SHP77 treated with DMSO at 0.1 percent for 48 hours (cell line): ENCODE measurements around the gene VOPP1.
A peak's percentile ranks its signal among the peaks of the same experiment; 100 is the strongest.

Experiments used
- DNase-seq: peaks from one replicate; lab custom pipeline; 2025; lab: John Stamatoyannopoulos, UW

The VOPP1 gene

DNA sequence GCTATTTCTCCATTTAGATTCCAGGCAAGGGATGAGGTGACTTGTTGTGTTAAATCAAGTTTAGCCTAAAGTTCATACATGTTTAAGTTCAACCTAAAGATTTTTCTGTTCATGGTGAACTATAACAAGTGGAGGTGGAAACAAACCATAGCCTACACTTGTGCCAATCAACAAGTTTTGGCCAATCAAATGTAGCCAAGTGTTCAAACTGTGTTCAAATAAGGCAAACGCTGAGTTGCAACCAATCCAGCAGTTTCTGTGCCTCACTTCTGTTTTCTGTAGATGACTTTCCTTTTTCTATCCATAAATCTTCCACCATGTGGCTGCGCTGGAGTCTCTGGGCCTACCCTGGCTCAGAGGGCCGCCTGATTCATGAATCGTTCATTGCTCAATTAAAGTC, 4.5 kb upstream of the VOPP1 start:
- no peak for DNase-seq

DNA sequence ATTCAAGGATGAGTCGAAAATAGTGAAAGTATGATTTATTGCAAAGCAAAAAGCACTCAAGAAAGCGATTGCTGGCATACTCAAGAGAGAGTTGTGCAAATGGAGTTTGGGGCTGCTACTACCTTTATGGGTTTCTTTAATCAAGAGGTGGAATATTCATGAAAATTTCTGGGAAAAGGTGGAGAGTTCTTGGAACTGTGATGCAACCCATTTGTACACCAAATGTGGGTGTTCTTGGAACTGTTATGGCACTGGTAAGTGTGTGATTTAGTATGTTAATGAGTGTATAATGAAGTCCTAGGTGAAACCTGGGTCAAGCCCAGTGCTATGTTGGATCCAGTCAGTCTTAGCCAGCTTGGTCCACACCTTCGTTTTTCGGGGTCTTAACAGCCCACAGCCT, 3.4 kb upstream of the VOPP1 start:
- no peak for DNase-seq

DNA sequence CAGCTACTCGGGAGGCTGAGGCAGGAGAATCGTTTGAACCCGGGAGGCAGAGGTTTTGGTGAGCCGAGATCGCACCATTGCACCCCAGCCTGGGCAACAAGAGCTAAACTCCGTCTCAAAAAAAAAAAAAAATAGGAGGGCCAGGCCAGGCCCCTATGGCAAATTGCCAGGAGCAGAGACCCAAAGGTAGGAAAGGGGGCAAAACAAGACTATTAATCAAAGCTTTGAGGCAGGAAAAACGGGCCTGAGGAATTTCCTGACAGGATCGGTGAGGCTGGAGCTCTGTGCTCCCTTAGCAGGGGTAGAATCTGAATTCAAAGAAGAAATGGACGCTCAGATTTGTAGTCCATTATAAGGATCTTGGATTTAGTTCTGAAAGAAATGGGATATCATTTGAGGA, 2.8 kb upstream of the VOPP1 start:
- DNase-seq: no peak

DNA sequence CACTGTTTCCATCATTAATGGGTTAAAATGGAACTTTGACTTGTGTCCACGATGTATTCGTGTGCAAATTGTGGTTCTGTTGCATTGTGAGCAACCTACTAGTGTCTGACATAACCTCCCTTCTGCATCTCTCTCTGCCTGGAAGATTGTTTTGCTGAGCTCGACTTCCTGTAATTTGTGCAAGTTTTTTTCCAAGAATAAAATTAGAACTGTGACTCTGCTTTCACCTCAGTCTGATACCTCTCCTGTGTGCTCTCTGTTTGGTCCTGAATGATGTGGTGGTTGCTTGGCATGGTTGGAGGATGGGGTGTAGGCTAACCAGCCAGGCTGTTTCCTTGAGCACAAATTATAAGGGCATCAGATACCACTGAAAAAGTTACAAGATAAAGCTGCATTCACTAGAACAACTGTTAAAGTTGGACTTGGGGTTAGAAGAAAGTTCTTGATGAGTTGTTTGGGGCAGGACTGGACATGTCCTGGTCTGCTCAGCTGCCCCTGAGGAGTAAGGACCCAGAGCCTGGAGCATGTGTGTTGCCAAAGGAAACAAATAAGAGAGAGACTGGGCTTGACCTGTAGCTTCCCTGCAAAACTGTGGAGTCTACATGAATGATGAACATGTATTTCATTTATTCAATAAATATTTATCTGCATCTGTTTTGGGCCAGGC, 1.9 kb upstream of the VOPP1 start:
- no peak for DNase-seq

DNA sequence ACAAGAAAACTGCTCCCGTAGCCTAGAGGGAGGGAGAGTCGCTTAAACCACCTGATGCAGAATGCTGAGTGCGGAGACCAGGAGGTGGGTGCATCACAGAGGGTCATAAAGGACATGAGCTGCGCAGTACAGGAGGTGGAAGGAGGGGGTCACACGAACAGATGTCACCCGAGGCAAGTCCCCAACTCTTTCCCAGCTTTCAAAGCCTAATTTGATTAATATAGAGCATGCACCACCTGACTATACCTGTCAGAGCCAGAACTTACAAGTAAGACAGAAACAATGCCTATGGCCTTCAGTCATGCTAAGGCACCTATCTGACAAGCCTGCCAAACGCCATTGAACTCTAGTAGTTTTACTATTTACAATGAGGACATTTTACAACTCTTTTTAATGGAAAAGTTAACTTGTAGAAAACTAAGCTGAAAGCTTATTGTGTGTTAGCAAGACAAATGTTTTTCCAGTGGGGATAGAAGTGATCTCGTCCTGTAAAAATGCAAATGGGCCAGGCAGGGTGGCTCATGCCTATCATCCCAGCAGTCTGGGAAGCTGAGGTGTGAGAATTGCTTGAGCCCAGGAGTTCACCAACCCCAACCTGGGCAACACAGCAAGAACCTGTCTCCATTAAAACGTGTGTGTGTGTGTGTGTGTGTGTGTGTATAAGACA, 1.1 kb upstream of the VOPP1 start:
- DNase-seq: no peak

DNA sequence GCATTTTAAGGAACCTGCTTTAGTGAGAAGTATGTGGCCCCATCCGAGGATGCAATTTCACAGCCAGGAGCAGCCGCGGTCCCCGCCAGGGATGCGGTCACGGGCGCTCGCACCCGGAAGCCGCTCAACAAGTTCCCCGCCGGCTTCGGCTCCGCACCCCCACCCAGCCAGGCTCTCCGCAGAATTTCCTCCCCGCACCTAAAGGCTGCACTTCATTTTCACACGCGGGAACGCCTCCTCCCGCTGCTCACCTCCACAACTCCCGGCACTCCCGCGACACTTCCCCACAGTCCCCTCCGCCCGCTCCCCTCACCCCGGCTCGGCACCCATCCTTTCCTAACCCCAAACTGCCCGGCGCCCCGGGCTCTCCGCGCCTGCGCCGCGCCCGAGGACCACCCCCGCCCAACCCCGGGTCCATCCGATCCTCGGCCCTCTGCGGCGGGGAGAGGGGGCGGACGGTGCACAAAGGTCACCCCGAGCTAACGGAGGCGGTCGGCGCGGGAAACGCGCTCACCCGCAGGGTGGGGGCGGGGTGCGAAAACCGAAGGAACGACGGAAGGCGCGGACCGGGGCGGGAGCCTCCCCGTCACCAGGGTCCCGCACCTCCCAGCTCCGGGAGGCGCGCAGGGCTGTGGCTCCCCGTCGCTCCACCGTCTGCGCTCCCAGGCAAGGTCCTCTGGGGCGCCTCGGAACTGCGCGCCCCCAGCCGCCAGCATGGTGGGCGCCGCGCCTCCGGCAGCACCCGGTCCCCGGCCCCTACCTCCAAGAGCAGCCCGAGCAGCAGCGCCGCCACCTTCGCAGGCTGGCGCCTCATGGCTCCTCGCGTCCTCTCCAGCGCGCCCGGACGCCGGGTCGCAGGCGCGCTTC, 558 bp downstream of the VOPP1 start:
- DNase-seq: peak; percentile 31

DNA sequence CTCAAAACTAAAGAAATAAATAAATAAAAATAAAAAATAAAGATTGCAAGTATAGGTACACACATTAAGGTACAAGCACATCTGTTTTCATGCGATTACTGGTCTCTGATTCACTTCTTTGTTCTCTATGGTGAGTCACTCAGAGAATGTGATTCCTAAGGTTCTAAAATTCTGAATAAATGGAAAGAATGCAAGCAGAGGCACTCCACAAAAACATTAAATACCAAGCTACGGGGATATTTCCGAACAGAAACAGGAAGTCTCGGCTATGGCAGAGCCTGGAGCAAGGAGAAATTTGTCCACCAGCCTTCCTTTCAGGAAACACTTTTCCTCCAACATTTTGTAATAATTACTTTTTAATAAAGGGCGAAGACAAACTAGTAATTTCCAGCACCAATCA, 1.4 kb downstream of the VOPP1 start:
- no peak for DNase-seq

DNA sequence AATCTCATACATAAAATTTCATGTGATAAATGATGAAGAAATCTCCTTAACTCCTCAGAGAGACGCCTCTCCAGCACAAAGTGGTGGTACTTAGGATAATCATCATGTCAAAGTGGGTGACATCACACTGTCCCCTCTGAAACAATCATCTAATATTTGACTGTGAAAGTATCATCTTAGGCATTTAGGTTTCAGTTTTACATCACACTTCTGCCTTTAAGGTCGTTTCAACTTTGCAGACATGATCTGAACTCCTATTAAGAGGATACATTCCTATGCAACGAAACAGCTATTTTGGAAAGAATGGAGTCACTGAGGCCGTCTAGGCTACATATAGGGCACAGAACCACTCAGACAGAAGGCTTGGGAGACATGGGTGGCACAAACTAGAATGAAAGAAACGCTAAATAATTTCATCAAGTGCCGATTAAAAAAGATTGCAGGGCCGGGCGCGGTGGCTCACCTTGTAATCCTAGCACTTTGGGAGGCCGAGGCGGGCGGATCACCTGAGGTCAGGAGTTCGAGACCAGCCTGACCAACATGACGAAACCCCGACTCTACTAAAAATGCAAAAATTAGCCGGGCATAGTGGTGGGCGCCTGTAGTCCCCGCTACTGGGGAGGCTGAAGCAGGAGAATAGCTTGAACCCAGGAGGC, 2.0 kb downstream of the VOPP1 start:
- DNase-seq: no peak

DNA sequence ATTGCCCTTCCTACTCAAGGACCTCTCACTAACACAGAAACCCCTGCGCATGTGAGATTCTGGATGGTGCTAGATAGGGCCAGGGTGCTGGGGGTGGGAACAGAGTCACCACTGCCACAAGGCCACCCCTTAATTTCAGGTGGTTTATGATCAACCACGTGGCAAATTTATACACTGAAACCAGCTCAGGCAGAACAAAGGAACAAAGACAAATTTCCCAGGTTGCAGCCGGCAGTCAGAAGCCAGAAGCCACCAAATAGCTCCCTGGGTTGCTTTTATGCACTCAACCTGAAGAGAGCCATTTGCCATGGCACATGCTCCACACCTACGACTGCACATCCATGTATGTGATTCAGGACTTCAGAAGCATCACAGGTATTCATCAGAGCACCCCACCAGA, 2.5 kb downstream of the VOPP1 start:
- no peak for DNase-seq

DNA sequence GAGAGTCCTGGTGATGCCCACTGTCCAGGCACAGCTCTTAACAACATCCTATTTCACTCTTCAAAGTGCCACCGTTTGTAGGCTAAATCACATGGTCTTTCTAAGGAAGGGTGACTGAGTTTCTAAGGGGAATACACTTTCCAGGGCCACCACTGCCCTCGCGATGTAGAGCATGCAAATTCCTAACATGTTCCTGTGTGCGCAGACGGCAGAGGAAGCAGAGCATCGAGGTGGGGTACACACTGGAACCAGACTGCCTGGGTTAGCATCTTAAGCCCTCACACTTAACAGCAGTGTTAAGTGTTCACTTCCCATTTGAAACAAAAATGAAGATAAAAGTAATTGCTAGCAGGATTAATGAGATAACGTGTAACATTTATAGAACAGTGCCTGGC, 3.0 kb downstream of the VOPP1 start:
- no peak for DNase-seq

DNA sequence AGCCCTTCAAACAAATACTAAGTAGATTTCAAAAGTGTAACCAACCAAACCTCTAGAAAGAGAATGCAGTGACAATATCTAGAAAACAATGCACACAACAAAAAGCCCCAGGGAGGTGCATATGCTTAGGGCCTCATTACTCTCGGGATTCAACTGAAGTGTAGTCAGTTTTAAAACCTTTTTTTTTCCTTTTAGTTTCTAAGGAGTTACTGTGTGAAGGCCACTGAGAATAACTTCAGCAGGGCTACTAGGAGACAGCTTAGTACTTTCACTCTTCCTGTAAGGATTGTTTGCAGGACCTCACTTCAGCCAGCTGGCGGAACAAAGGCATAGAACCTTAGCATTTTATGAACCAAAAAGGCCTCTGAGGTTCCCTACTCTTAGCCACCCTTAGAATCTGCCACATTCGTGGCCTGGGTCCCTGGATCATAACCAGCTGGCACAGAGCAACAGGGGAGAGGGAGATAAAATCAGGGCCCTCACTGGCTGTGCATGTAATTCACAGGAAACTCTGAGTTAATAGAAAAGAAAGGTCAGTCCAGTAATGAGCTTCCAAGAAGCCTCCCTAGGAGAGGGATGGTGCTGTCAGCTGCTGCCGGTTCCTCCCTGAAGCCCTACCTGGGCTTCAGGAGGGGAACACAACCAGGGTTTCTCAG, 3.6 kb downstream of the VOPP1 start:
- DNase-seq: no peak

DNA sequence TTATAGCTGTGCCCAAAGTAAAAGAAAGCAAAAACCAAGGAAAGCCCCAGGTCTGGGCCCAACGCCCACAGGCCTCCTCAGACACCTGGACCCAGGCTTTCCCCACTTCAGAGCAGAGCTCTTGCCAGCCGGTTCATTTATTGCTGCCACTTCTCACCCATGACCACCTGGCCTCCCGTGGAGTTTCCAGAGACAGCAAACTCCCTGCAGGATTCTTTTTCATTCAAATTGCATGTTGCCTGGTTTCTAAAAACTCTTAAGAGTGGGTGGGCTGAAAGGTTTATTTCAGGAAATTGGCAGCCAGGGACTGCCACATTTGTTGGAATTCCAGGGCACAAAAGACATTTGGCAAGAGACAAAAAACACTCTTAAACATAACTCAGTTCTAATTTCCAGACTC, 4.7 kb downstream of the VOPP1 start:
- DNase-seq: no peak

DNA sequence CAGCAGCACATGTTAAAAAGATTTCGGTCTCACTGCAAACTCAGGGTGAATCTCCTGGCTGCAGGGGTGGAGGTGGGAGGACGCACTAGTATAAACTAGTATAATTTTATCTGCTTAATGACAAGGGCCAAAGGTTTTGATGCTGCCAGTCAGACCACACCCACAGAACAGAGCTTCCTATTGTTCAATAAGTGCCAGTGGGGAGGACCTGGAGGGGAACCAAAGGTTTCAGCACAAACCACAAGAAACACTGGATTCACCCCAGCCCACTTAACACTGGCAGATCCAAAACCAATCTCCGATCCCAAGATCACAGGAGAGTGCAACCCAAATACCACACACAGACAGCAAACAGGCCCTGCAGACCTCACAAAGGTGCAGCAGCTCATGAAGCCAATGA, 6.6 kb downstream of the VOPP1 start:
- no peak for DNase-seq

DNA sequence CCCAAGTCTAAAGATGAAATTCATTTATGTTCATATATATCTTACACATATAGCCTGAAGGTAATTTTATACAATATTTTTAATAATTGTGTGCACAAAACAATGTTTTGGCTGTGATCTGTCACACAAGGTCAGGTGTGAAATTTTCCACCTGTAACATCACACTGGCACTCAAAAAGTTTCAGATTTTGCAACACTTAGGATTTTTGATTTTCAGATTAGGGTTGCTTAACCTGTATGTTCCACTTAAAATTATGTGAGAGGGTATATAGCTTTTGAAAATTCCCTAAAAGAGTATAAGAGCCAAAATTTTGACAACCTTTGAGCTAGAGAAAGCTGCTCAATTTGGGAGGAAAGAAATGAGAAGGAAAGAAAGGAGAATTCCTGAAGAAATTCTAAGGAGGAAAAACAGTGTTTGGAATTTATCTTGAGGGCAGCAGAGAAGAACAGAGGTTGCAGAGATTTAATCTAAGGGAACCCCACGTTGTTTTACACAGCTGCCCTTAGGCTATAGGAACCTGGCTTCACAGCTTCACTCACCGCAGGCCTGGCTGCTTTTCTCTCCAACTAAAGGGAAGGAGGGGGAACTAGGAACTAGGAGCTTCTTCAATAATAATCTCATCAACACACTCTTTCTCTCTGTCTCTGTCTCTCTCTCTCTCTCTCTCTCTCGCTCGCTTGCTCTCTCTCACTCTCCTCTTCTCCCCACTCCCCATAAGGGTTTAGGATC, 8.5 kb downstream of the VOPP1 start:
- DNase-seq: no peak

DNA sequence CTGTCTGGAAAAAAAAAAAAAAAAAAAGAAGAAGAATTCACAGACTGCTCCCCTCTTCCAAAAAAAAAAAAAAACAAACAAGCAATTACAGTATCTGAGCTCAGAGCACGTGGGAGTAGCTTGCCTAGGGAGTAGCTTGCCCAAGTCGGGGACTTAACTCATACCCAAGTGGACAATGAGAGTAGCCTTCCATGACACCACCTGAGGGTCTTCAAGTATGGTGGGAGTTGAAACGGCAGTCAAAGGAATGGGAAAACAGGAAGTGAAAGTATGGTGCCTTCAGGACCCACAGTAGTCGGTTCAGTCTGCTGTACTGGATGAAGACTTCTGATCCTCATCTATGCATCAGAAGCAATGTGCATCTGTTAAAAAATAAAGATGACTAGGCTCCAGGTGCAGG, 10.6 kb downstream of the VOPP1 start:
- no peak for DNase-seq

DNA sequence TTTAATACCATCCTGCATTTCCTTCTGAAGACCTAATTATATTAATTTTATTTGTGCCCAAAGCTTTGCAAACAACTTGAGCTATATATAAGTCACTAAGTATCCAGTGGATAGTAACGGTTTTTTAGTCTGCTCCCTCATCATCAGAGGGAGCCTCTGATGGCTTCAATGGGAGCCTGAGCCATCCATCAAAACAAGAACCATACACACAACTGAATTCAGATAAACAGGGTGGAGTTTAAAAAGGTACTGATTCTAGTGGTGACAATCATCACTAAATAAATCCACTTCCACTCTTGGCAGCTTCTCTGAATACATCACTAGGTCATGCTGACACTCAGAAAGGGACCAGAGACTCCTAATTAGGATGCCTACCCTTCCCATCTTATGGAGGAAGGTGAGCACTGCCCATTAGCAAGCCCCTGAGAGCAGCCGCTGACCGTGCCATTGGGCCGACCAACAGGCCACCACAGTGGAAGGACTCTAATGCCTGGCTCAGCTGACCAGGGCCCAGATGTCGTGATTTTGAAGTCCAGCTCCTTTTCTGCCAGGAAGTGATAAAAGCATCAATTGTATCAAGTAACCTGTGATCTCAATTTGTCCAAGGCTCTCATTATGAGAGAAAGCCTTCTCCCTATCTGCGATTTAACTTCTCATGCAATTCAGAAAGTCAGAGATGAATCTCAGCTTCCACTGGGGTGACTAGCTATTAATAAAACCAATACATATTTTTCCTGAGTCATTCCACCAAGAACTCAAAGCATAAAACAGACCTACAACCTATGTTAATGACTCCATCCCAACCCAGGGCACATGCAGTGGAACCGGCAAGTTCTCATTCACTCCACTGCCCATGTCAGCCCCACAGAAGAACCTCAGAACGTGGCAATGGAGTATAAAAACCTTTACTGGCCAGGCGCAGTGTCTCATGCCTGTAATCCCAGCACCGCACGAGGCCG, 13.1 kb downstream of the VOPP1 start:
- DNase-seq: no peak

DNA sequence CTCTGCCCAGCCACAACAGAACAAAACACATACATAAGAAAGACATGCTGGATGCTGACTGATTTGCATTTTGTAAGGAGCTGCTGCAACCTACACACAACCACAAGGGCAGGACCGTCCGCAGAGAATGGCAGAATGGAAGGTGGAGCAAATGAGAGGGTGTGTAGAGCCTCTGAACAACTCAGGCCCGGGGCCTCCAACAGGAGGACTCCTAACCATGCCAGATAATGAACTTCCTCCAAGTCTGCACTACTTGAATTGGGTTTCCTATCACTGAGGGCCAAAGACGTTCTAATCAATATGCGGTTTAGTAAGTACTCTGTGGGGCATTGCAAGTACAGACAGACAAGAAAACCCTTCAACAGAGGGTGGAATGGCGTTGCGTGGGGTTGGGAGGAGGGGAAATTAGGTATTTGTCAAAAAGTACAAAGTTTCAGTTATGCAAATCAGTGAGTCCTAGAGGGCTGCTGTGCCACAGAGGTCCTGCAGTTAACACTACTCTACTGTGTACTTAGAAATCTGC, 14.6 kb downstream of the VOPP1 start:
- DNase-seq: no peak

DNA sequence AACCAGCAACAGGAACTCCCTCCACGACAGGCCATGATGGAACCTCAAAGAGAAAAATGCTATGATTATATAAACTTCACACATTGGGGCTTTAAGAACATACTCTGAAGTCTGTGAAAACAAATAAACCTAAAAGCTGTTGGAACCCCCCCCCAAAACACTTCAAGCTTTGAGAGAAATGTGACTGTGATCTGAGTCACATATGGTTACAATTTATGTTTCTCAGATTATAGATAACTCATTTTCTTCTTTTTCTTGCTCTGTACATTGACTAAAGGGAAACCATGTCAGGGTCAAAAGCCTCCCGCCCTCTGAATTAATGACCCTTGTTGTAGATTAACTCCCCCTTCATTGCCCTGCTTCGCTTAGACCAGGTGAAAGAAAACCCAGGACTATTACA, 15.8 kb downstream of the VOPP1 start:
- no peak for DNase-seq

DNA sequence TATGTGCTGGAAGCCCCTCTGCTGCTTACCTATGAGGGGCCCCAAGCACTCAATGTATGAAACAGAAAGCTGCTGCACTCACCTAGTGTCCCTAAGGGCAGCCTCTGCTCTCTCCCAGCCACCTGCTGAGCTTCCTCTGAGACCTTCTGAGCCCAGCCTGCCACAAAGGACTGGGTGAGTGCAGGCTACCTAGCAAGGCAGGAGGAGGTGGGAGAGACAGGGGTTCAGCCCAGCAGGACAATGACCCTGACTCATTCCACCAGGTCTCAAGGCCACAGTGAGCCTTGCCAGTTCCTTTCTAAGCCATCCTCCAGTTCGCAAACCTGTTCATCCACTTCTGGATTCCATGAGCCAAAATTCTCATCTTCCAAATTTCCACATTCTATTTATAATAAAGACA, 16.3 kb downstream of the VOPP1 start:
- DNase-seq: no peak

DNA sequence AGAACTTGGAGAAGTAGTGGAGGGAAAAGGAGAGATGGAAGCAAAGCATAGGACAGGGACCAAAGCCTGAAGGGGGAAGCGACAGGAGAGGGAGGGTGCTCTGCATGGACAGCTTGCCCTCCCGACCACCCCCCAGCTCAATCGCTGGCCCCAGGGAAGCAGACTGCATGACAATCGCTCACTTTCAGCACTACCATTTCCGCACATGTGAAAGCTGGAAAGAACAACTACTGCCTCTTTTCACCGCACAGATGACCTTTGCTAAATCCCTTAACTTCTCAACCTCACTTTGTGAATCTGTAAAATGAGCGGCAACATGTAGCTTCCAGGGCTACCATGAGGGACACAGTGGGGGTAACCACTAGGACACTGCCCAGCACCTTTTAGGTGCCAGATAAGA, 17.1 kb downstream of the VOPP1 start:
- no peak for DNase-seq
